Measurements from ENCODE around the gene DYNC1LI1. TPM values are rescaled to one million over a fixed set of nuclear protein-coding genes. Genes with fewer than 3 reads are reported as not detected.

Gene DYNC1LI1
- polyA plus RNA-seq (2011; rRNA removed) (33.2 and 53.4 TPM in 2 replicates), polyA minus RNA-seq (2011; rRNA and poly(A)+ RNA removed) (10.6 and 31.2 TPM in 2 replicates)

DNA sequence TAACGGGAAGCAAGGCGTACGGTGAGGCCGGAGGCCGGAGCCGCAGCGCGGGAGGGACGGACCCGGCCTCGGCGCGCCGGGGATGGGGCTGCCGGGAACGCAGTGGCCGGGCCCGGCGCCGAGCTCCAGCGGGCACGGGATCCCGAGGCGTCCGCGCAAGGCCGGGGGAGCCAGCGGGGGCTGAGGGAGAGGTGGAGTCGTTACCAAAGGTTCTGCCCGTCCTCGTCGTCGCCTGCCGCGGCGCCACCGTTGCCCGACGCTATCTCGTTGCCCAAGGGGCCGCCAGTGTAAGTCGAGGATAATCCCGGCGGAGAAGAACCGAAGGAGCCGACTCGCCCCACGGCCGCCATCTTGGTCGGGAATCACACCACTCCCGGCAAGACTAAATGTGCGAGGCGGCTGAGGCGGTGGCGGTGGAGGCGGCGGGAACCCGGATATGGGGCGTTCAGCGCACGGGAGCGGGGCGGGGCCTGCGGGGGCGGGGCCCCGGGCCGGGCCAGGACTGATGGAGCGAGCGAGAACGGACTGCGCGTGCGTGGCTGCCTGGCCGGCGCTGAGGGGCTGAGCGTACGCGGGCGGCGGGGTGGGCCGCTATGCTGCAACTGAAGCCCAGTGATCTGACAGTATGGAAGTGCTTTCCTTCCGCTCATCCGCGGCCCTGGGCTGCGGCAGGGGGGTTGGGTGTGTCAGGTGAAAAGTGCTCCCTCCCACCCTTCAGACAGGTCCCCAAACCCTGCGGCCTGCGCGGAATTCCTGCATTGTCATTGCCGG is at the start of gene DYNC1LI1:
TSS of gene DYNC1LI1 (minus strand) at position 438 of the 771 bp plus-strand sequence. CDS start at position 350, 88 bp downstream.
- TF ChIP-seq, protein P1, sequence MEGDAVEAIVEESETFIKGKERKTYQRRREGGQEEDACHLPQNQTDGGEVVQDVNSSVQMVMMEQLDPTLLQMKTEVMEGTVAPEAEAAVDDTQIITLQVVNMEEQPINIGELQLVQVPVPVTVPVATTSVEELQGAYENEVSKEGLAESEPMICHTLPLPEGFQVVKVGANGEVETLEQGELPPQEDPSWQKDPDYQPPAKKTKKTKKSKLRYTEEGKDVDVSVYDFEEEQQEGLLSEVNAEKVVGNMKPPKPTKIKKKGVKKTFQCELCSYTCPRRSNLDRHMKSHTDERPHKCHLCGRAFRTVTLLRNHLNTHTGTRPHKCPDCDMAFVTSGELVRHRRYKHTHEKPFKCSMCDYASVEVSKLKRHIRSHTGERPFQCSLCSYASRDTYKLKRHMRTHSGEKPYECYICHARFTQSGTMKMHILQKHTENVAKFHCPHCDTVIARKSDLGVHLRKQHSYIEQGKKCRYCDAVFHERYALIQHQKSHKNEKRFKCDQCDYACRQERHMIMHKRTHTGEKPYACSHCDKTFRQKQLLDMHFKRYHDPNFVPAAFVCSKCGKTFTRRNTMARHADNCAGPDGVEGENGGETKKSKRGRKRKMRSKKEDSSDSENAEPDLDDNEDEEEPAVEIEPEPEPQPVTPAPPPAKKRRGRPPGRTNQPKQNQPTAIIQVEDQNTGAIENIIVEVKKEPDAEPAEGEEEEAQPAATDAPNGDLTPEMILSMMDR (IDR thresholded peaks at IDR 0.05; ENCODE audit: low read depth, low read length), result no peak
- Histone ChIP-seq H3K27me3 (ENCODE audit: control insufficient read depth, insufficient read depth, low read length) (no peaks in the 10 kb centered on the region), H3K4me3 (ENCODE audit: low read depth, low read length) (peak within 1 kb of the TSS; percentile 90), H3K9me3 (ENCODE audit: control insufficient read depth, insufficient read depth, low read length) (no peaks in the 10 kb centered on the region; the same call in 1 of the 2 replicates), H3K27ac (ENCODE audit: low read depth, low read length) (peak within 1 kb of the TSS; percentile 93)
- POLR2A ChIA-PET, result interaction anchor here (1.1 kb wide), 2 partner anchors 68 to 115 kb away, joined by 3 read pairs; partner anchors contain the start of genes CMTM6 and CNOT10
- DNase-seq (ENCODE audit: low read depth, low spot score), result peak; percentile 68
- CTCF ChIA-PET, result interaction anchor here (1.8 to 2.2 kb wide), 2 partner anchors 11 to 61 kb away, joined by 5 to 13 read pairs; no protein-coding TSS in a partner anchor

DNA sequence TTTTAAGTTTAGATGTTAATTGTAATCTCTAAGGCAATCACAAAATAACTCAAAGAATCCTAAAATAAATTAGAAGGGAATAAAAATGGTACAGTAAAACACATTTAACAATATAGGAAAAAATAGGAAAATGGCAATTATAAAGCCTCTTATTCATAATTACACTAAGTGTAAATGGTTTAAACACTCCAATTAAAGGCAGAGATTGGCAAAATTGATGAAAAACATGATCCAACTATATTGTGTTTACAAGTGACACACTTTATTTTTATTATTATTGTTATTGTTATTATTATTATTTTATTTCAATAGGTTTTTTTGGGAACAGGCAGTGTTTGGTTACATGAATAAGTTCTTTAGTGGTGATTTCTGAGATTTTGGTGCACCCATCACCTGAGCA is 48.7 kb upstream of the DYNC1LI1 start:
- no peak for DNase-seq (ENCODE audit: low read depth, low spot score)
- no peak overlapping the region for H3K27ac ChIP-seq (ENCODE audit: low read depth, low read length)
- no peak overlapping the region for H3K4me3 ChIP-seq (ENCODE audit: low read depth, low read length)
- CTCF ChIA-PET, result no interaction called here
- no peaks in the 10 kb centered on the region for H3K27me3 ChIP-seq (ENCODE audit: control insufficient read depth, insufficient read depth, low read length)
- H3K9me3 ChIP-seq (ENCODE audit: control insufficient read depth, insufficient read depth, low read length), result no peaks in the 10 kb centered on the region; the same call in 1 of the 2 replicates
- POLR2A ChIA-PET, result no interaction called here
- TF ChIP-seq, protein P1 (IDR thresholded peaks at IDR 0.05; ENCODE audit: low read depth, low read length), result no peak

DNA sequence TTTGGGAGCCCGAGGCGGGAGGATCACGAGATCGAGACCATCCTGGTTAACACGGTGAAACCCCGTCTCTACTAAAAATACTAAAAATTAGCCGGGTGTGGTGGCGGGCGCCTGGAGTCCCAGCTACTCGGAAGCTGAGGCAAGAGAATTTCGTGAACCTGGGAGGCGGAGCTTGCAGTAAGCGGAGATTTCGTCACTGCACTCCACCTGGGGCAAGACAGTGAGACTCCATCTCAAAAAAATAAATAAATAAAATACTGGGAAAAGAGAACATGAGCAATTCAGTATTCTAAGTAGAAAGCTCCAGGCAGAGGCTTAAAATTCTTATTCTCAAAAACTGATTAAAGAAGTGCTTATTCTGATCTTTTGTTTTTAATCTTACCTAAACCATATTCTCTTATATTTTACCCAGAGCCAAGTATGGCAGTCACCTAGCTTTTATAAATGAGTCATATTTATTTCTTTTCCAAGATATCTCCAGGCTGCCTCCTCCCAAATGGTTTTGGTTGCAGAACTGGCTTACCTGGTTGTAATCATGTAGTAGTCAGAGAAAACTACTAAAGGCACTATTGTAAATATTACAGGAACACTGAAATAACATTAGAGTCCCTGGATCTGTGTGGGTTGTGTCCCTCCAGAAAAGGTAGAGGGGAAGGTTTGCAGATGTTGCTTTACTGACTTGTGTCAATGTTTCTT is 45.8 kb upstream of the DYNC1LI1 start:
- no peak overlapping the region for H3K4me3 ChIP-seq (ENCODE audit: low read depth, low read length)
- TF ChIP-seq, protein P1 (IDR thresholded peaks at IDR 0.05; ENCODE audit: low read depth, low read length), result no peak
- ChIA-PET POLR2A (no interaction called here), CTCF (interaction anchor here (0.6 kb wide), 1 partner anchor 127 kb away, joined by 4 read pairs; no protein-coding TSS in a partner anchor)
- no peak overlapping the region for H3K27ac ChIP-seq (ENCODE audit: low read depth, low read length)
- no peak for DNase-seq (ENCODE audit: low read depth, low spot score)
- no peaks in the 10 kb centered on the region; the same call in 1 of the 2 replicates for H3K9me3 ChIP-seq (ENCODE audit: control insufficient read depth, insufficient read depth, low read length)
- H3K27me3 ChIP-seq (ENCODE audit: control insufficient read depth, insufficient read depth, low read length), result no peaks in the 10 kb centered on the region

DNA sequence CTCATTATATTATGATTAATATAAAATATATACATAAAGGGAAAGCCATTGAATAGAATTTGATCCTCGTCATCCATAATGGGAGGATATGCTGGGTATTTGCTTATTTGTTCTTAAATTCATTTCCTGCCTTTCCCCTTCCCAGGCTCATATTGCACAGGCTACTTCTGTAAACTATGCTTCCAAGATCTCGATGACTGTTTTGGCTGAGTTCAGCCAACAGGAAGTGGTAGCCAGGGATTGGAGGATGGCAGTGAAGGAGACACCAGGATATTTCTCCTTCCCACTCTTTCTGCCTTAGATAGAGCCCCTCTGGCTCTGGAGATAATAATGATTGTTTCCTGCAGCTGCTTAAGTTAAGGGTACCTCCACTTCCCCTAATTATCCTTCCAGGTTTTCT is 44.3 kb upstream of the DYNC1LI1 start:
- ChIA-PET POLR2A (no interaction called here), CTCF (no interaction called here)
- Histone ChIP-seq H3K9me3 (ENCODE audit: control insufficient read depth, insufficient read depth, low read length) (no peaks in the 10 kb centered on the region), H3K27me3 (ENCODE audit: control insufficient read depth, insufficient read depth, low read length) (no peaks in the 10 kb centered on the region), H3K4me3 (ENCODE audit: low read depth, low read length) (no peak overlapping the region), H3K27ac (ENCODE audit: low read depth, low read length) (peak overlapping the region; percentile 52)
- TF ChIP-seq, protein P1 (IDR thresholded peaks at IDR 0.05; ENCODE audit: low read depth, low read length), result no peak
- peak; percentile 58 for DNase-seq (ENCODE audit: low read depth, low spot score)

Measured in AG04450 (cell line).